ENCODE data around the gene GPR151.
"Not testable (repeated sequence)": the region's sequence is repeated elsewhere in the genome, so short reads cannot be mapped to it uniquely, and the experiment has no call there.

GPR151 gene

DNA sequence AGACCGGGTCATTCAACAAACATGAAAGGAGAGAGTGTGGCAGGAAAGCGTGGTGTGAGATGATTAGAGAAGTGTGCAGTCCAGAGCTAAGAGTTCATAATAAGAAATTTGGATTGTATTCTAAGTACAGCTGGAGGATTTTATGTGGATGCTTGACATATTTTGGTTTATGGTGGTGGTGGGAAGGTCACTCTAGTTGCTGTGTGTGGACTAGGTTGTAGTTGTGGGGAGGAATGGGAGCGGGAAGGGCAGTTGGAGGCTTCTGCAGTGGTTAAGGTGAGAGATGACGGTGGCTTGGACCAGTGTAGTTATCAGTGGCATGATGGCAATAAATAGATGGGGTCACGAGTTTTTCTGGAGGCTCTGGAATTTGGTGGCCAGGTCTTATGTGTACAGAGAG is 45.7 kb upstream of the GPR151 start:
- H3K4me3 ChIP-seq (ENCODE audit: low read depth, low read length) = no peak overlapping the region
- no peaks in the 10 kb centered on the region for H3K9me3 ChIP-seq (ENCODE audit: control insufficient read depth, insufficient read depth, low read depth, low read length)
- H3K27ac ChIP-seq (ENCODE audit: extremely low read depth, low read depth, low read length) = no peak overlapping the region
- no peaks in the 10 kb centered on the region for H3K36me3 ChIP-seq (ENCODE audit: control insufficient read depth in 2 of 2, insufficient read depth in 1 of 2, low read length in 2 of 2)
- ChIA-PET CTCF (interaction anchor here (0.7 to 2.2 kb wide), 3 partner anchors 11 to 425 kb away, joined by 3 to 9 read pairs (median 3); no protein-coding TSS in a partner anchor), POLR2A (no interaction called here)
- TF ChIP-seq ZNF677 (tag by site-specific recombination; IDR thresholded peaks at IDR 0.05) = no peak
- no peak for TF ChIP-seq ZNF174 (tag by site-specific recombination; IDR thresholded peaks at IDR 0.05)
- TF ChIP-seq ZNF785 (tag by site-specific recombination; IDR thresholded peaks at IDR 0.05) = no peak
- no peak for TF ChIP-seq KLF9 (tag by site-specific recombination; IDR thresholded peaks at IDR 0.05; ENCODE audit: low read depth)
- no peaks in the 10 kb centered on the region for H3K4me1 ChIP-seq (ENCODE audit: control insufficient read depth, insufficient read depth, low read length)

DNA sequence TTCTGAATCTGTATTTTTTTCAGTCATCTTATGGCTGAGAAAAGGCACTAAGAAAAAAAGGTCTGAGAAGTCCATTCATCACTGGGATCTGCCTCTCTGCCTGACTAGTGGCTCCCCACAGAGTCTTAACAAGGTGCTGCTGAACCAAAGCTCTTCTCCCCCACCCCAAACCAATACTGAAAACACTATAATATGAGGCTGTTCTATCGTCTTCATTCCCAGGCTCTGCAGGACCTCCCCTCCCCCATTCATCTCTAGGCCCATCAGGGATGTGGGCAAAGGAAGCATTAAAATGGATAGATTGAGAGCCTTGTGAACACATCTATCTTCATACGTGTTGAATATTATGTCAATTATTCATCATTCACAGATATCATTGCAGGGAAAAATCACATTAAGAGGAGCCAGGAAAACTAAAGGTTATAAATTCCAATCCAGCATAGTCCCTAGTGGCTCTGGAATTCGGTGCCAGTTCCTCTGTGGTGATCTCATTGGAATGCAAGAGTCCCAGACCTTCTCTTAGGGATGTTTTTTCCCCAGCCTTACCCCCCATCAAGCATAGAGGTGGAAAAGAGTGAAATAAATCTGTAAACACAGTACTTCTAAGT is 44.3 kb upstream of the GPR151 start:
- H3K36me3 ChIP-seq (ENCODE audit: control insufficient read depth in 2 of 2, insufficient read depth in 1 of 2, low read length in 2 of 2) = no peaks in the 10 kb centered on the region
- CTCF ChIA-PET = no interaction called here
- TF ChIP-seq, protein P1, sequence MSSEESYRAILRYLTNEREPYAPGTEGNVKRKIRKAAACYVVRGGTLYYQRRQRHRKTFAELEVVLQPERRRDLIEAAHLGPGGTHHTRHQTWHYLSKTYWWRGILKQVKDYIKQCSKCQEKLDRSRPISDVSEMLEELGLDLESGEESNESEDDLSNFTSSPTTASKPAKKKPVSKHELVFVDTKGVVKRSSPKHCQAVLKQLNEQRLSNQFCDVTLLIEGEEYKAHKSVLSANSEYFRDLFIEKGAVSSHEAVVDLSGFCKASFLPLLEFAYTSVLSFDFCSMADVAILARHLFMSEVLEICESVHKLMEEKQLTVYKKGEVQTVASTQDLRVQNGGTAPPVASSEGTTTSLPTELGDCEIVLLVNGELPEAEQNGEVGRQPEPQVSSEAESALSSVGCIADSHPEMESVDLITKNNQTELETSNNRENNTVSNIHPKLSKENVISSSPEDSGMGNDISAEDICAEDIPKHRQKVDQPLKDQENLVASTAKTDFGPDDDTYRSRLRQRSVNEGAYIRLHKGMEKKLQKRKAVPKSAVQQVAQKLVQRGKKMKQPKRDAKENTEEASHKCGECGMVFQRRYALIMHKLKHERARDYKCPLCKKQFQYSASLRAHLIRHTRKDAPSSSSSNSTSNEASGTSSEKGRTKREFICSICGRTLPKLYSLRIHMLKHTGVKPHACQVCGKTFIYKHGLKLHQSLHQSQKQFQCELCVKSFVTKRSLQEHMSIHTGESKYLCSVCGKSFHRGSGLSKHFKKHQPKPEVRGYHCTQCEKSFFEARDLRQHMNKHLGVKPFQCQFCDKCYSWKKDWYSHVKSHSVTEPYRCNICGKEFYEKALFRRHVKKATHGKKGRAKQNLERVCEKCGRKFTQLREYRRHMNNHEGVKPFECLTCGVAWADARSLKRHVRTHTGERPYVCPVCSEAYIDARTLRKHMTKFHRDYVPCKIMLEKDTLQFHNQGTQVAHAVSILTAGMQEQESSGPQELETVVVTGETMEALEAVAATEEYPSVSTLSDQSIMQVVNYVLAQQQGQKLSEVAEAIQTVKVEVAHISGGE (tag by site-specific recombination; conservative IDR thresholded peaks at IDR 0.05; ENCODE audit: low read depth) = no peak
- TF ChIP-seq RBAK (tag by site-specific recombination; IDR thresholded peaks at IDR 0.05) = no peak
- TF ChIP-seq, protein P2, sequence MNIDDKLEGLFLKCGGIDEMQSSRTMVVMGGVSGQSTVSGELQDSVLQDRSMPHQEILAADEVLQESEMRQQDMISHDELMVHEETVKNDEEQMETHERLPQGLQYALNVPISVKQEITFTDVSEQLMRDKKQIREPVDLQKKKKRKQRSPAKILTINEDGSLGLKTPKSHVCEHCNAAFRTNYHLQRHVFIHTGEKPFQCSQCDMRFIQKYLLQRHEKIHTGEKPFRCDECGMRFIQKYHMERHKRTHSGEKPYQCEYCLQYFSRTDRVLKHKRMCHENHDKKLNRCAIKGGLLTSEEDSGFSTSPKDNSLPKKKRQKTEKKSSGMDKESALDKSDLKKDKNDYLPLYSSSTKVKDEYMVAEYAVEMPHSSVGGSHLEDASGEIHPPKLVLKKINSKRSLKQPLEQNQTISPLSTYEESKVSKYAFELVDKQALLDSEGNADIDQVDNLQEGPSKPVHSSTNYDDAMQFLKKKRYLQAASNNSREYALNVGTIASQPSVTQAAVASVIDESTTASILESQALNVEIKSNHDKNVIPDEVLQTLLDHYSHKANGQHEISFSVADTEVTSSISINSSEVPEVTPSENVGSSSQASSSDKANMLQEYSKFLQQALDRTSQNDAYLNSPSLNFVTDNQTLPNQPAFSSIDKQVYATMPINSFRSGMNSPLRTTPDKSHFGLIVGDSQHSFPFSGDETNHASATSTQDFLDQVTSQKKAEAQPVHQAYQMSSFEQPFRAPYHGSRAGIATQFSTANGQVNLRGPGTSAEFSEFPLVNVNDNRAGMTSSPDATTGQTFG (tag by site-specific recombination; IDR thresholded peaks at IDR 0.05; ENCODE audit: borderline replicate concordance) = no peak
- TF ChIP-seq GLIS1 (tag by site-specific recombination; IDR thresholded peaks at IDR 0.05) = peak; percentile 9; the same call in 1 of the 2 replicates
- TF ChIP-seq, protein P3, sequence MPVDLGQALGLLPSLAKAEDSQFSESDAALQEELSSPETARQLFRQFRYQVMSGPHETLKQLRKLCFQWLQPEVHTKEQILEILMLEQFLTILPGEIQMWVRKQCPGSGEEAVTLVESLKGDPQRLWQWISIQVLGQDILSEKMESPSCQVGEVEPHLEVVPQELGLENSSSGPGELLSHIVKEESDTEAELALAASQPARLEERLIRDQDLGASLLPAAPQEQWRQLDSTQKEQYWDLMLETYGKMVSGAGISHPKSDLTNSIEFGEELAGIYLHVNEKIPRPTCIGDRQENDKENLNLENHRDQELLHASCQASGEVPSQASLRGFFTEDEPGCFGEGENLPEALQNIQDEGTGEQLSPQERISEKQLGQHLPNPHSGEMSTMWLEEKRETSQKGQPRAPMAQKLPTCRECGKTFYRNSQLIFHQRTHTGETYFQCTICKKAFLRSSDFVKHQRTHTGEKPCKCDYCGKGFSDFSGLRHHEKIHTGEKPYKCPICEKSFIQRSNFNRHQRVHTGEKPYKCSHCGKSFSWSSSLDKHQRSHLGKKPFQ (tag by site-specific recombination; IDR thresholded peaks at IDR 0.05) = no peak
- no peak for TF ChIP-seq ZNF416 (tag by site-specific recombination; IDR thresholded peaks at IDR 0.05)
- no peaks in the 10 kb centered on the region for H3K4me1 ChIP-seq (ENCODE audit: control insufficient read depth, insufficient read depth, low read length)
- H3K27ac ChIP-seq (ENCODE audit: extremely low read depth, low read depth, low read length) = no peak overlapping the region
- no peaks in the 10 kb centered on the region for H3K9me3 ChIP-seq (ENCODE audit: control insufficient read depth, insufficient read depth, low read depth, low read length)
- POLR2A ChIA-PET = no interaction called here
- H3K4me3 ChIP-seq (ENCODE audit: low read depth, low read length) = no peak overlapping the region

DNA sequence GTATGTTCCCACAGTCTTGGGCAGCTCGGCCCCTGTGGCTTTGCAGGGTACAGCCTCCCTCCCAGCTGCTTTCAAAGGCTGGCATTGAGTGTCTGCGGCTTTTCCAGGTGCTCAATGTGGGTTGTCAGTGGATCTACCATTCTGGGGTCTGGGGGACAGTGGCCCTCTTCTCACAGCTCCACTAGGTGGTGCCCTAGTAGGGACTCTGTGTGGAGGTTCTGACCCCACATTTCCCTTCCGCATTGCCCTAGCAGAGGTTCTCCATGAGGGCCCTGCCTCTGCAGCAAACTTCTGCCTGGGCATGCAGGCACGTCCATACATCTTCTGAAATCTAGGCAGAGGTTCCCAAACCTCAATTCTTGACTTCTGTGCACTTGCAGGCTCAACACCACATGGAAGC is 40.9 kb upstream of the GPR151 start:
- H3K9me3 ChIP-seq (ENCODE audit: control insufficient read depth, insufficient read depth, low read depth, low read length); H3K27ac ChIP-seq (ENCODE audit: extremely low read depth, low read depth, low read length); H3K4me1 ChIP-seq (ENCODE audit: control insufficient read depth, insufficient read depth, low read length); POLR2A ChIA-PET; H3K36me3 ChIP-seq (ENCODE audit: control insufficient read depth in 2 of 2, insufficient read depth in 1 of 2, low read length in 2 of 2); CTCF ChIA-PET; H3K4me3 ChIP-seq (ENCODE audit: low read depth, low read length): not testable (repeated sequence)

DNA sequence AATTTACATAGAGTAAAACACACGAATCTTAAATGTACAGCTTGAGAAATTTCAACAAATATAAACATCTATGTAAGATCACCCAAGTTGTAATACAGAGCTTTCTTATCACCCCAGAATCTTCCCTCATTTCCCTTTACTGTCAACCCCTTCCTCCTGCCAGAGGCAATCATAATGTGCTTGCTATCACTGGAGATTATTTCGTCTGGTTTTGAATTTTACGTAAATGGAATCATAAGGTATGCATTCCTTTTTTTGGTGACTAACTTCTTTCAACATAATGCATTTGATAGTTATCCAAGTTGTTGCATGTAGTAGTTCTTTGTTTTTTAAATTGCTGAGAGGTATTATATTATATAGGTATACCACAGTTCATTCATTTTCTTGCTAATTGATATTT is 37.5 kb upstream of the GPR151 start:
- CTCF ChIA-PET = interaction anchor here (0.8 kb wide), 1 partner anchor 629 kb away, joined by 3 read pairs; no protein-coding TSS in a partner anchor
- Histone ChIP-seq H3K36me3 (ENCODE audit: control insufficient read depth in 2 of 2, insufficient read depth in 1 of 2, low read length in 2 of 2) (no peaks in the 10 kb centered on the region), H3K4me1 (ENCODE audit: control insufficient read depth, insufficient read depth, low read length) (no peaks in the 10 kb centered on the region), H3K27ac (ENCODE audit: extremely low read depth, low read depth, low read length) (no peak overlapping the region), H3K4me3 (ENCODE audit: low read depth, low read length) (no peak overlapping the region), H3K9me3 (ENCODE audit: control insufficient read depth, insufficient read depth, low read depth, low read length) (no peaks in the 10 kb centered on the region)
- POLR2A ChIA-PET = no interaction called here
- no peak for TF ChIP-seq ZNF404 (tag by site-specific recombination; IDR thresholded peaks at IDR 0.05)
- TF ChIP-seq ZSCAN23 (tag by site-specific recombination; IDR thresholded peaks at IDR 0.05) = no peak
- no peak for TF ChIP-seq ZNF2 (tag by site-specific recombination; IDR thresholded peaks at IDR 0.05)
- no peak for TF ChIP-seq KLF10 (tag by site-specific recombination; IDR thresholded peaks at IDR 0.05)
- TF ChIP-seq ZNF701 (tag by site-specific recombination; IDR thresholded peaks at IDR 0.05) = no peak
- TF ChIP-seq SCRT1 (tag by site-specific recombination; IDR thresholded peaks at IDR 0.05; ENCODE audit: borderline replicate concordance) = no peak
- TF ChIP-seq ZNF777 (tag by site-specific recombination; IDR thresholded peaks at IDR 0.05; ENCODE audit: borderline replicate concordance) = no peak
- TF ChIP-seq, protein P4, sequence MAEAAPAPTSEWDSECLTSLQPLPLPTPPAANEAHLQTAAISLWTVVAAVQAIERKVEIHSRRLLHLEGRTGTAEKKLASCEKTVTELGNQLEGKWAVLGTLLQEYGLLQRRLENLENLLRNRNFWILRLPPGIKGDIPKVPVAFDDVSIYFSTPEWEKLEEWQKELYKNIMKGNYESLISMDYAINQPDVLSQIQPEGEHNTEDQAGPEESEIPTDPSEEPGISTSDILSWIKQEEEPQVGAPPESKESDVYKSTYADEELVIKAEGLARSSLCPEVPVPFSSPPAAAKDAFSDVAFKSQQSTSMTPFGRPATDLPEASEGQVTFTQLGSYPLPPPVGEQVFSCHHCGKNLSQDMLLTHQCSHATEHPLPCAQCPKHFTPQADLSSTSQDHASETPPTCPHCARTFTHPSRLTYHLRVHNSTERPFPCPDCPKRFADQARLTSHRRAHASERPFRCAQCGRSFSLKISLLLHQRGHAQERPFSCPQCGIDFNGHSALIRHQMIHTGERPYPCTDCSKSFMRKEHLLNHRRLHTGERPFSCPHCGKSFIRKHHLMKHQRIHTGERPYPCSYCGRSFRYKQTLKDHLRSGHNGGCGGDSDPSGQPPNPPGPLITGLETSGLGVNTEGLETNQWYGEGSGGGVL (tag by site-specific recombination; IDR thresholded peaks at IDR 0.05) = no peak
- no peak for TF ChIP-seq ZNF114 (tag by site-specific recombination; IDR thresholded peaks at IDR 0.05)
- no peak for TF ChIP-seq ZNF664 (tag by site-specific recombination; IDR thresholded peaks at IDR 0.05)
